WI38 (cell line): ENCODE measurements around the gene PDGFB.

Experiments
- H3K4me3 ChIP-seq: 2 replicates; pipeline ENCODE4 v1.5.1; 2011; ENCODE audit warnings: low read depth, mild to moderate bottlenecking, control low read depth, low read length
- CTCF ChIP-seq: IDR thresholded peaks from 2 replicates; pipeline ENCODE4 v1.5.1; 2012; ENCODE audit warnings: low read depth, mild to moderate bottlenecking, control low read depth, low read length

PDGFB gene

GRCh38 chr22:39206491-39206890 lies 38.3 kb downstream of the PDGFB start:
- H3K4me3 ChIP-seq: no peak overlapping the region
- TF ChIP-seq CTCF: no peak

- no peak for TF ChIP-seq CTCF
- H3K4me3 ChIP-seq: no peak overlapping the region
Observed at GRCh38 chr22:39205344-39206021, 39.3 kb downstream of the PDGFB start.

GRCh38 chr22:39204216-39204615 lies 40.6 kb downstream of the PDGFB start:
- TF ChIP-seq CTCF: no peak
- H3K4me3 ChIP-seq: no peak overlapping the region

- TF ChIP-seq CTCF: no peak
- no peak overlapping the region for H3K4me3 ChIP-seq
Observed at GRCh38 chr22:39197578-39197977, 47.2 kb downstream of the PDGFB start.

GRCh38 chr22:39194098-39194497 lies 50.7 kb downstream of the PDGFB start:
- TF ChIP-seq CTCF: no peak
- no peak overlapping the region for H3K4me3 ChIP-seq

- H3K4me3 ChIP-seq: no peak overlapping the region
- TF ChIP-seq CTCF: no peak
Observed at GRCh38 chr22:39188809-39189208, 56.0 kb downstream of the PDGFB start.

GRCh38 chr22:39185601-39186012 lies 59.2 kb downstream of the PDGFB start:
- no peak overlapping the region for H3K4me3 ChIP-seq
- TF ChIP-seq CTCF: no peak
